Measurements from ENCODE around the gene RILPL2. TPM values are rescaled to one million over a fixed set of nuclear protein-coding genes. Genes with fewer than 3 reads are reported as not detected.

The RILPL2 gene
- total RNA-seq, 1 experiment from 2014 or later, result 3.6 TPM

GRCh38 chr12:123398550-123399254 lies 37.8 kb downstream of the RILPL2 start:
- Histone ChIP-seq H3K79me2 (ENCODE audit: low read depth) (peaks cover 10% of the 10 kb centered on the region; the same call in 1 of the 2 replicates), H4K20me1 (ENCODE audit: insufficient read depth) (no peaks in the 10 kb centered on the region; the same call in 1 of the 2 replicates), H3K9me3 (ENCODE audit: insufficient read depth, low read depth) (no peaks in the 10 kb centered on the region), H3K4me2 (no peak overlapping the region), H3K4me3 (no peak overlapping the region), H3K4me1 (replicated peaks; ENCODE audit: insufficient read depth) (no peaks in the 10 kb centered on the region), H3F3A (ENCODE audit: insufficient read depth, low read depth) (no peaks in the 10 kb centered on the region), H3K27ac (no peak overlapping the region), H3K36me3 (ENCODE audit: low read depth) (peaks cover 1% of the 10 kb centered on the region; the same call in 1 of the 2 replicates), H3K27me3 (ENCODE audit: insufficient read depth, low read depth) (no peaks in the 10 kb centered on the region), H3K9me2 (ENCODE audit: insufficient read depth) (no peaks in the 10 kb centered on the region), H2AFZ (no peak overlapping the region)
- BruUV-seq (replicated peaks), result no TSS peak
- ChIA-PET CTCF (no interaction called here), POLR2A (ENCODE audit: unreplicated experiment) (no interaction called here)
- no peak for TF ChIP-seq CTCF (conservative IDR thresholded peaks at IDR 0.05)
- TF ChIP-seq EZH2 (IDR thresholded peaks at IDR 0.05; ENCODE audit: low read depth), result no peak
- intact Hi-C loops (cut with micrococcal nuclease; ENCODE audit: unreplicated experiment), result no loop called here
- DNase-seq, result no peak

- no TSS peak for BruUV-seq (replicated peaks)
- Histone ChIP-seq H4K20me1 (ENCODE audit: insufficient read depth) (no peaks in the 10 kb centered on the region; the same call in 1 of the 2 replicates), H3K4me2 (no peak overlapping the region)
Observed at GRCh38 chr12:123398177-123398549, 38.3 kb downstream of the RILPL2 start.

GRCh38 chr12:123397400-123397799 lies 39.1 kb downstream of the RILPL2 start:
- H3F3A ChIP-seq (ENCODE audit: insufficient read depth, low read depth), result no peaks in the 10 kb centered on the region
- DNase-seq, result no peak
- peaks cover 3% of the 10 kb centered on the region; the same call in 1 of the 2 replicates for H3K36me3 ChIP-seq (ENCODE audit: low read depth)
- no peaks in the 10 kb centered on the region for H3K9me2 ChIP-seq (ENCODE audit: insufficient read depth)
- H3K4me3 ChIP-seq, result no peak overlapping the region
- H3K4me1 ChIP-seq (replicated peaks; ENCODE audit: insufficient read depth), result no peaks in the 10 kb centered on the region
- no peaks in the 10 kb centered on the region; the same call in 1 of the 2 replicates for H4K20me1 ChIP-seq (ENCODE audit: insufficient read depth)
- no peak for TF ChIP-seq CTCF (conservative IDR thresholded peaks at IDR 0.05)
- TF ChIP-seq EZH2 (IDR thresholded peaks at IDR 0.05; ENCODE audit: low read depth), result no peak
- POLR2A ChIA-PET (ENCODE audit: unreplicated experiment), result no interaction called here
- H3K27ac ChIP-seq, result no peak overlapping the region
- H3K27me3 ChIP-seq (ENCODE audit: insufficient read depth, low read depth), result no peaks in the 10 kb centered on the region
- H3K79me2 ChIP-seq (ENCODE audit: low read depth), result peaks cover 10% of the 10 kb centered on the region; the same call in 1 of the 2 replicates
- no TSS peak for BruUV-seq (replicated peaks)
- H2AFZ ChIP-seq, result no peak overlapping the region
- no peaks in the 10 kb centered on the region for H3K9me3 ChIP-seq (ENCODE audit: insufficient read depth, low read depth)
- intact Hi-C loops (cut with micrococcal nuclease; ENCODE audit: unreplicated experiment), result no loop called here
- CTCF ChIA-PET, result no interaction called here
- H3K4me2 ChIP-seq, result no peak overlapping the region

More at GRCh38 chr12:123398177-123398549, 38.3 kb downstream of the RILPL2 start:
- H3K9me3 ChIP-seq (ENCODE audit: insufficient read depth, low read depth), result no peaks in the 10 kb centered on the region
- H3F3A ChIP-seq (ENCODE audit: insufficient read depth, low read depth), result no peaks in the 10 kb centered on the region
- CTCF ChIA-PET, result no interaction called here
- no peak overlapping the region for H3K4me3 ChIP-seq
- H2AFZ ChIP-seq, result no peak overlapping the region
- H3K9me2 ChIP-seq (ENCODE audit: insufficient read depth), result no peaks in the 10 kb centered on the region
- H3K27ac ChIP-seq, result no peak overlapping the region
- POLR2A ChIA-PET (ENCODE audit: unreplicated experiment), result no interaction called here
- DNase-seq, result no peak
- intact Hi-C loops (cut with micrococcal nuclease; ENCODE audit: unreplicated experiment), result no loop called here
- TF ChIP-seq CTCF (conservative IDR thresholded peaks at IDR 0.05), result no peak
- no peak for TF ChIP-seq EZH2 (IDR thresholded peaks at IDR 0.05; ENCODE audit: low read depth)
- H3K79me2 ChIP-seq (ENCODE audit: low read depth), result peaks cover 10% of the 10 kb centered on the region; the same call in 1 of the 2 replicates
- H3K27me3 ChIP-seq (ENCODE audit: insufficient read depth, low read depth), result no peaks in the 10 kb centered on the region
- no peaks in the 10 kb centered on the region for H3K4me1 ChIP-seq (replicated peaks; ENCODE audit: insufficient read depth)
- H3K36me3 ChIP-seq (ENCODE audit: low read depth), result peaks cover 3% of the 10 kb centered on the region; the same call in 1 of the 2 replicates
